Nephron (organoid): ENCODE results near the gene KRT35.
"Not testable (repeated sequence)": the region's sequence is repeated elsewhere in the genome, so short reads cannot be mapped to it uniquely, and the experiment has no call there.

Source experiments
- H3K27ac Mint-ChIP-seq, 3 experiments: 2 replicates each; pipeline ENCODE4 v1.8.0; 2020; ENCODE audit warnings: mixed read lengths in 3 of 3, mild to moderate bottlenecking in 2 of 3, moderate library complexity in 1 of 3
- H3K27me3 Mint-ChIP-seq: 2 replicates; pipeline ENCODE4 v1.8.0; 2021; ENCODE audit warnings: low read depth, mild to moderate bottlenecking, moderate library complexity, mixed read lengths
- H3K36me3 Mint-ChIP-seq: 2 replicates; pipeline ENCODE4 v1.8.0; 2020; ENCODE audit warnings: low read depth, mixed read lengths
- H3K4me1 Mint-ChIP-seq: 2 replicates; pipeline ENCODE4 v1.8.0; 2020; ENCODE audit warnings: mixed read lengths
- H3K4me3 Mint-ChIP-seq, 3 experiments: 2 replicates each; pipeline ENCODE4 v1.8.0; 2020; ENCODE audit warnings: mild to moderate bottlenecking in 3 of 3, mixed read lengths in 3 of 3, moderate library complexity in 2 of 3
- H3K9me3 Mint-ChIP-seq: 2 replicates; pipeline ENCODE4 v1.8.0; 2020; ENCODE audit warnings: mixed read lengths
- TF ChIP-seq, protein P1 (sequence below), 3 experiments: fragments of 200-600 bp; sonication (generic); IDR thresholded peaks; one replicate each; pipeline ENCODE4 v1.5.0; 2021; ENCODE audit warnings: antibody characterized with exemption in 3 of 3; ENCODE audit not compliant: unreplicated experiment in 3 of 3

The KRT35 gene

GRCh38 chr17:41437254-41437653, 43.7 kb downstream of the KRT35 start:
- H3K9me3 Mint-ChIP-seq: no peaks in the 10 kb centered on the region
- TF ChIP-seq, protein P1, sequence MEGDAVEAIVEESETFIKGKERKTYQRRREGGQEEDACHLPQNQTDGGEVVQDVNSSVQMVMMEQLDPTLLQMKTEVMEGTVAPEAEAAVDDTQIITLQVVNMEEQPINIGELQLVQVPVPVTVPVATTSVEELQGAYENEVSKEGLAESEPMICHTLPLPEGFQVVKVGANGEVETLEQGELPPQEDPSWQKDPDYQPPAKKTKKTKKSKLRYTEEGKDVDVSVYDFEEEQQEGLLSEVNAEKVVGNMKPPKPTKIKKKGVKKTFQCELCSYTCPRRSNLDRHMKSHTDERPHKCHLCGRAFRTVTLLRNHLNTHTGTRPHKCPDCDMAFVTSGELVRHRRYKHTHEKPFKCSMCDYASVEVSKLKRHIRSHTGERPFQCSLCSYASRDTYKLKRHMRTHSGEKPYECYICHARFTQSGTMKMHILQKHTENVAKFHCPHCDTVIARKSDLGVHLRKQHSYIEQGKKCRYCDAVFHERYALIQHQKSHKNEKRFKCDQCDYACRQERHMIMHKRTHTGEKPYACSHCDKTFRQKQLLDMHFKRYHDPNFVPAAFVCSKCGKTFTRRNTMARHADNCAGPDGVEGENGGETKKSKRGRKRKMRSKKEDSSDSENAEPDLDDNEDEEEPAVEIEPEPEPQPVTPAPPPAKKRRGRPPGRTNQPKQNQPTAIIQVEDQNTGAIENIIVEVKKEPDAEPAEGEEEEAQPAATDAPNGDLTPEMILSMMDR (IDR thresholded peaks at IDR 0.05; ENCODE audit: unreplicated experiment in 3 of 3): no peak
- peaks cover 8% of the 10 kb centered on the region for H3K27me3 Mint-ChIP-seq
- H3K27ac Mint-ChIP-seq: no peak overlapping the region
- no peaks in the 10 kb centered on the region for H3K36me3 Mint-ChIP-seq
- peaks cover 17% of the 10 kb centered on the region for H3K4me1 Mint-ChIP-seq
- no peak overlapping the region for H3K4me3 Mint-ChIP-seq

DNA sequence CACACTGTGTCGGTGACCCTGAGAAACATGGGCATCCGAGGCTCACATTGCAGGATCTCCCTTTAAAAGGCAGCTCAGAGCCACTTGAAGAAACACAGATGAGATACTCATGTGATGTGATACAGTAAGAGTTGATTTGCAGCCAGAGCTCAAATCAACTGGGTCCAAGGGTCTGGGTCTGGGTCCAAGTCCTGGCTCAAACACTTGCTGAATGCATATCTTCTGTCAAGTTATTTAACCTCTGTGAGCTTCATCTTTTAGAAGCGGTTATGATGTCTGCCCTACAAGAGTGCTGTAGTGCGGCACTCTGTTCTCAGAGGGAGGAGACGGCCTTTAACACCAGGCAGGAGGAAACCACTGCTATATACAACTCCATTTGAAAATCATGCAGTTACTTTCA, 46.5 kb downstream of the KRT35 start:
- Mint-ChIP-seq H3K27me3 (peaks cover 13% of the 10 kb centered on the region), H3K4me1 (peaks cover 17% of the 10 kb centered on the region), H3K4me3 (no peak overlapping the region), H3K27ac (peak overlapping the region in 2 of 3 experiments; percentile 56 to 76), H3K9me3 (no peaks in the 10 kb centered on the region), H3K36me3 (no peaks in the 10 kb centered on the region)
- TF ChIP-seq, protein P1 (IDR thresholded peaks at IDR 0.05; ENCODE audit: unreplicated experiment in 3 of 3): no peak

DNA sequence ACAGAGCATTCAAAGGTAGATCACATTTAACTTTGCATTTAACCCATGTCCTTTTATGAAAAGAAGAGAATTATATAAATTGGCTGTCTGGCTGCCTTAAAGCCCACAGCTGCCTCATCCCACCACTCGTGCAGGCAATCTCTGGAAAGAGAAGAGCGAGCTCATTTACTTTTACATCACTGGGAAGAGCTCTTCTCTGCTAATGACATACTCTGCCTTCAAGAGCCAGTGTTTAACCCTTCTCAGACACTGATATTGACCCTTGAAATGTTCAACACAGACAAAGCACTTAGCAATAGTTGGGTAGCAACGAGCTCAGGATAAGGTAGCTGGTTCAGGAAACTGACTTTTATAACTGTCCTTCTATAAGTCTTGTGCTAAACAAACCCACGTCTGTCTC, 46.9 kb downstream of the KRT35 start:
- Mint-ChIP-seq H3K9me3 (no peaks in the 10 kb centered on the region), H3K27ac (peak overlapping the region in 2 of 3 experiments; percentile 56 to 76), H3K4me3 (no peak overlapping the region), H3K36me3 (no peaks in the 10 kb centered on the region), H3K27me3 (peaks cover 10% of the 10 kb centered on the region), H3K4me1 (peaks cover 17% of the 10 kb centered on the region)
- TF ChIP-seq, protein P1 (IDR thresholded peaks at IDR 0.05; ENCODE audit: unreplicated experiment in 3 of 3): no peak

- Mint-ChIP-seq H3K27ac (peak overlapping the region in 2 of 3 experiments; percentile 7 to 12), H3K4me3 (no peak overlapping the region), H3K27me3 (peaks cover 10% of the 10 kb centered on the region), H3K9me3 (no peaks in the 10 kb centered on the region), H3K4me1 (peaks cover 17% of the 10 kb centered on the region), H3K36me3 (no peaks in the 10 kb centered on the region)
- TF ChIP-seq, protein P1 (IDR thresholded peaks at IDR 0.05; ENCODE audit: unreplicated experiment in 3 of 3): no peak
These were observed 47.4 kb downstream of the KRT35 start for GRCh38 chr17:41433586-41433985.

- not testable (repeated sequence) for H3K27ac Mint-ChIP-seq, H3K36me3 Mint-ChIP-seq, H3K9me3 Mint-ChIP-seq, H3K4me3 Mint-ChIP-seq
- Mint-ChIP-seq H3K27me3 (peaks cover 19% of the 10 kb centered on the region), H3K4me1 (peaks cover 17% of the 10 kb centered on the region)
These were observed 50.6 kb downstream of the KRT35 start for GRCh38 chr17:41430376-41430775.

GRCh38 chr17:41429667-41430066, 51.3 kb downstream of the KRT35 start:
- Mint-ChIP-seq H3K4me1 (peaks cover 14% of the 10 kb centered on the region), H3K27ac (no peak overlapping the region), H3K9me3 (no peaks in the 10 kb centered on the region), H3K36me3 (no peaks in the 10 kb centered on the region), H3K27me3 (peaks cover 19% of the 10 kb centered on the region), H3K4me3 (no peak overlapping the region)
- TF ChIP-seq, protein P1 (IDR thresholded peaks at IDR 0.05; ENCODE audit: unreplicated experiment in 3 of 3): no peak
